Astrocyte (in vitro differentiated cells and primary cell): ENCODE measurements around the gene TGM1. TPM values are rescaled to one million over a fixed set of nuclear protein-coding genes. Genes with fewer than 3 reads are reported as not detected.

Experiments used
- DNase-seq: peaks from one replicate; pipeline ENCODE4 v3.0.0-alpha.2; 2010; ENCODE audit warnings: low read depth
- FAIRE-seq: peaks from 2 replicates; lab custom pipeline; 2011; peaks lifted over from hg19 to GRCh38; lab: Jason Lieb, UNC
- H2AFZ ChIP-seq: 2 replicates; pipeline ENCODE4 v1.6.0; 2012; ENCODE audit warnings: low read depth, low read length, inconsistent platforms
- H3K27ac ChIP-seq: 2 replicates; pipeline ENCODE4 v1.5.1; 2011; ENCODE audit warnings: low read depth, low read length, inconsistent platforms
- H3K27me3 ChIP-seq: 2 replicates; pipeline ENCODE4 v1.6.0; 2011; ENCODE audit warnings: low read length, inconsistent platforms; ENCODE audit not compliant: insufficient read depth
- H3K36me3 ChIP-seq: 2 replicates; pipeline ENCODE4 v1.5.1; 2011; ENCODE audit warnings: low read length, inconsistent platforms; ENCODE audit not compliant: insufficient read depth
- H3K4me1 ChIP-seq: 2 replicates; pipeline ENCODE4 v1.5.1; 2011; ENCODE audit warnings: low read length, inconsistent platforms; ENCODE audit not compliant: insufficient read depth
- H3K4me2 ChIP-seq: 2 replicates; pipeline ENCODE4 v1.6.0; 2012; ENCODE audit warnings: low read length, inconsistent platforms
- H3K4me3 ChIP-seq: 2 replicates; pipeline ENCODE4 v1.5.1; 2011; ENCODE audit warnings: low read depth, mild to moderate bottlenecking, low read length, inconsistent platforms; ENCODE audit not compliant: insufficient read depth
- H3K79me2 ChIP-seq: 2 replicates; pipeline ENCODE4 v1.6.0; 2012; ENCODE audit warnings: mild to moderate bottlenecking, low read length, inconsistent platforms; ENCODE audit not compliant: insufficient read depth
- H3K9ac ChIP-seq: 2 replicates; pipeline ENCODE4 v1.6.0; 2012; ENCODE audit warnings: mild to moderate bottlenecking, low read length, inconsistent platforms
- H3K9me3 ChIP-seq: 2 replicates; pipeline ENCODE4 v1.5.1; 2012; ENCODE audit warnings: low read depth, mild to moderate bottlenecking, low read length, inconsistent platforms; ENCODE audit not compliant: insufficient read depth
- H4K20me1 ChIP-seq: 2 replicates; pipeline ENCODE4 v1.6.0; 2012; ENCODE audit warnings: low read length, inconsistent platforms; ENCODE audit not compliant: insufficient read depth
- H3K27ac Mint-ChIP-seq: one replicate; pipeline ENCODE4 v1.8.0; 2021; ENCODE audit warnings: mild to moderate bottlenecking, mixed read lengths; ENCODE audit not compliant: unreplicated experiment
- H3K27me3 Mint-ChIP-seq: one replicate; pipeline ENCODE4 v1.8.0; 2021; ENCODE audit warnings: low read depth, mixed read lengths; ENCODE audit not compliant: unreplicated experiment
- H3K36me3 Mint-ChIP-seq: one replicate; pipeline ENCODE4 v1.8.0; 2021; ENCODE audit warnings: low read depth, mixed read lengths; ENCODE audit not compliant: unreplicated experiment
- H3K4me1 Mint-ChIP-seq: one replicate; pipeline ENCODE4 v1.8.0; 2021; ENCODE audit warnings: low read depth, mixed read lengths; ENCODE audit not compliant: unreplicated experiment
- H3K4me3 Mint-ChIP-seq: one replicate; pipeline ENCODE4 v1.8.0; 2021; ENCODE audit warnings: mild to moderate bottlenecking, moderate library complexity, mixed read lengths; ENCODE audit not compliant: unreplicated experiment
- H3K9me3 Mint-ChIP-seq: one replicate; pipeline ENCODE4 v1.8.0; 2021; ENCODE audit warnings: mild to moderate bottlenecking, mixed read lengths; ENCODE audit not compliant: unreplicated experiment
- EZH2 ChIP-seq: IDR thresholded peaks from 2 replicates; pipeline ENCODE4 v1.6.1; 2012; ENCODE audit warnings: mild to moderate bottlenecking, low read length, inconsistent platforms; ENCODE audit not compliant: insufficient read depth
- total RNA-seq: library from RNA; stranded (reverse); gene quantifications from 2 replicates; pipeline ENCODE4 v1.2.1, GENCODE V29; 2021
- TF ChIP-seq, protein P1 (sequence below): IDR thresholded peaks from 2 replicates; pipeline ENCODE4 v1.5.1; 2011; ENCODE audit warnings: low read depth, mild to moderate bottlenecking, inconsistent platforms, low read length, moderate library complexity; ENCODE audit not compliant: insufficient read depth

The TGM1 gene
- total RNA-seq, 1 donor from 2014 or later, result 3.8 TPM

DNA sequence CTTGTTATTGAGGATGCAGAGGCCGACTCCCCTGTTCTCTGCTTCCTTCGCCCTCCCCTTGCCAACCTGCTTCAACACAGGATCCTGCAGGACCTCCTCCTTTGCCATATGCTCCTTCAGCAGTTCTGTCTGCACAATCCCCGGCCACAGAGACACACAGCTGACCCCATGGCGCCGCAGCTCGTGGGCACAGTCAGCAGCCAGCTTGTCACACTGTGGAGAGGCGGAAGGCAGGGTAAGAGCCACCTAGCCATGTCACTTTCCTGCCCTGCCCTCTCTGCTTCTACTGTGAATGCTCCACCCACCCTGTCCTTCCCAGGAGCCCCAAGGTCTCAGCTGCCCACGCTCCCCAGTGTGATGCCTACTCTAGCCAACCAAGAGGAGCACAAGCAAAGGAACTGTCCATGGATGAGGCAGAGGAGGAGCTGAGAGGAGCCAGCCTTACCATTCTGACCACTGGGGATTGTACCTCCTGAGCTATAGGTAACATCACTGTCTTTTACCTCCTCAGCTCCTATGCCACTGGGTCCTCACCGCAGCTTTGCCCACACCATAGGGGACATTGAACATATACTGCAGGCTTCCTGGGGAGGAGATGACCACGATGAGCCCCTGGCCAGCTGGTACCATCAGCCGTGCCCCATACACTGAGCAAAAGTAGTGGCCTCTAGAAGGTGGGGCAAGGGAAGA lies 29.3 kb upstream of the TGM1 start:
- Histone ChIP-seq H3K36me3 (peaks cover 14% of the 10 kb centered on the region), H2AFZ (no peak overlapping the region), H4K20me1 (no peaks in the 10 kb centered on the region), H3K27me3 (no peaks in the 10 kb centered on the region), H3K4me2 (no peak overlapping the region), H3K79me2 (no peaks in the 10 kb centered on the region), H3K27ac (no peak overlapping the region), H3K4me1 (peaks cover 5% of the 10 kb centered on the region), H3K9ac (no peak overlapping the region), H3K4me3 (no peak overlapping the region), H3K9me3 (no peaks in the 10 kb centered on the region)
- Mint-ChIP-seq H3K4me1 (peaks cover 11% of the 10 kb centered on the region), H3K9me3 (no peaks in the 10 kb centered on the region), H3K27me3 (no peaks in the 10 kb centered on the region), H3K4me3 (no peak overlapping the region), H3K36me3 (peaks cover 6% of the 10 kb centered on the region), H3K27ac (no peak overlapping the region)
- TF ChIP-seq, protein P1, sequence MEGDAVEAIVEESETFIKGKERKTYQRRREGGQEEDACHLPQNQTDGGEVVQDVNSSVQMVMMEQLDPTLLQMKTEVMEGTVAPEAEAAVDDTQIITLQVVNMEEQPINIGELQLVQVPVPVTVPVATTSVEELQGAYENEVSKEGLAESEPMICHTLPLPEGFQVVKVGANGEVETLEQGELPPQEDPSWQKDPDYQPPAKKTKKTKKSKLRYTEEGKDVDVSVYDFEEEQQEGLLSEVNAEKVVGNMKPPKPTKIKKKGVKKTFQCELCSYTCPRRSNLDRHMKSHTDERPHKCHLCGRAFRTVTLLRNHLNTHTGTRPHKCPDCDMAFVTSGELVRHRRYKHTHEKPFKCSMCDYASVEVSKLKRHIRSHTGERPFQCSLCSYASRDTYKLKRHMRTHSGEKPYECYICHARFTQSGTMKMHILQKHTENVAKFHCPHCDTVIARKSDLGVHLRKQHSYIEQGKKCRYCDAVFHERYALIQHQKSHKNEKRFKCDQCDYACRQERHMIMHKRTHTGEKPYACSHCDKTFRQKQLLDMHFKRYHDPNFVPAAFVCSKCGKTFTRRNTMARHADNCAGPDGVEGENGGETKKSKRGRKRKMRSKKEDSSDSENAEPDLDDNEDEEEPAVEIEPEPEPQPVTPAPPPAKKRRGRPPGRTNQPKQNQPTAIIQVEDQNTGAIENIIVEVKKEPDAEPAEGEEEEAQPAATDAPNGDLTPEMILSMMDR, result no peak
- TF ChIP-seq EZH2, result no peak
- FAIRE-seq, result no peak
- DNase-seq, result no peak

DNA sequence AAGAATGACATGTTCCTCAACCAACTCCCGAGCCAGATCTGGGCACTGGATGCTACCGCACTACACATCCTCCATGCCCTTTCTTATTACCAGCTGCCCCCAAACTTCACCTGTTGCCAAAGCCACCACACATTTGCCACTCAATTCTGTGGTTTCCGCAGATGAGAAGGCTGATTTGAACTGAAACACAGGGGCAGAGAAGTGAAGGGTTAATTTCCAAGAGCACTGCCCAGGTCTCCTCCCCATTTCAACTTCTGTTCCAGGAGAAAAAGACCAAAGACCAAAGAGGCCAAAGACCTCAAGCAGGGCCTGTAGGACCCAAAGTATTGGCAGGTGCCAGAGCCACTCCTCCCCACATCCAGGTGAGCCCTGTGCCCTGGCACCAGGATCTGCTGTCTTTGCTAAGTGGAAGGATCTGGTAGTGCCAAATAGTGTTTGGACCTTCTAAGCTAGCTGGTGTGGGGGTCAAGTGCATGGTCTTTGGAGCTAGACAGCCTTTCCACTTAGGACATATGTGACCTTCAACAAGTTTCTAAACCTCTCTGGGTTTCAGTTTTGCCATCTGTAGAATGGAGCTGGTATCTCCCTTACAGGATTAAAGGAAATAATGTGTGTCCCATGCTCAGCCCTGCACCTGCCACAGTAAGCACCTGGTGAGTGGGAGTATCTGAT lies 28.6 kb upstream of the TGM1 start:
- peaks cover 4% of the 10 kb centered on the region for H3K36me3 Mint-ChIP-seq
- no peak for TF ChIP-seq EZH2
- TF ChIP-seq, protein P1, result no peak
- H3K27ac Mint-ChIP-seq, result no peak overlapping the region
- Histone ChIP-seq H3K9ac (no peak overlapping the region), H3K4me3 (no peak overlapping the region), H3K36me3 (peaks cover 14% of the 10 kb centered on the region), H2AFZ (no peak overlapping the region), H3K4me2 (no peak overlapping the region), H3K27ac (no peak overlapping the region), H3K79me2 (no peaks in the 10 kb centered on the region), H4K20me1 (no peaks in the 10 kb centered on the region), H3K27me3 (no peaks in the 10 kb centered on the region), H3K9me3 (no peaks in the 10 kb centered on the region), H3K4me1 (peaks cover 3% of the 10 kb centered on the region)
- H3K9me3 Mint-ChIP-seq, result no peaks in the 10 kb centered on the region
- no peaks in the 10 kb centered on the region for H3K27me3 Mint-ChIP-seq
- DNase-seq (no peak), FAIRE-seq (no peak)
- peaks cover 5% of the 10 kb centered on the region for H3K4me1 Mint-ChIP-seq
- H3K4me3 Mint-ChIP-seq, result no peak overlapping the region

DNA sequence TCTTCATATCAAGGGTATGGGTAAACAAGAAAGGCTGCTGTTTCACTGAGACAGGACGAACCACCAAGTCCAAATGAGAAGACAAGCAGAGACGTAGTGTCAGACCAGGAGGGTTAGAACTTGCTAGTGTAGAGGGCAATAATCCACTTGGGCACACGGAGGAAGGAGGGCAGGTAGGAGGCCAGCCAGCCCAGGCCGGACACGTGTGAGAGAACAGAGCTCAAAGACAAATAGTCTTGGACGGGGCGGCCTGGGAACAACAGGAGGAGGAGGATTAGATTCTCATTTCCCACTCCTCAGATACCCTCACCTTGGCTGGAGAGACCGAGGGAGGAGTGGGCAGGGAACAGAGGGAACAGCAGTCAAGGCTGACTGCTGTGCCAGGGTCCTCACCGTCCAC lies 27.8 kb upstream of the TGM1 start:
- no peak overlapping the region for H3K27ac ChIP-seq
- peaks cover 2% of the 10 kb centered on the region for H3K36me3 Mint-ChIP-seq
- no peak overlapping the region for H3K4me2 ChIP-seq
- no peak for FAIRE-seq
- no peaks in the 10 kb centered on the region for H3K4me1 ChIP-seq
- H4K20me1 ChIP-seq, result no peaks in the 10 kb centered on the region
- no peak overlapping the region for H2AFZ ChIP-seq
- peaks cover 11% of the 10 kb centered on the region for H3K36me3 ChIP-seq
- no peaks in the 10 kb centered on the region for H3K79me2 ChIP-seq
- no peak overlapping the region for H3K4me3 ChIP-seq
- H3K9ac ChIP-seq, result no peak overlapping the region
- DNase-seq, result no peak
- H3K27me3 Mint-ChIP-seq, result no peaks in the 10 kb centered on the region
- no peaks in the 10 kb centered on the region for H3K9me3 Mint-ChIP-seq
- no peaks in the 10 kb centered on the region for H3K9me3 ChIP-seq
- no peak overlapping the region for H3K27ac Mint-ChIP-seq
- no peaks in the 10 kb centered on the region for H3K4me1 Mint-ChIP-seq
- no peaks in the 10 kb centered on the region for H3K27me3 ChIP-seq
- H3K4me3 Mint-ChIP-seq, result peak overlapping the region; percentile 22
- TF ChIP-seq, protein P1, result no peak
- TF ChIP-seq EZH2, result no peak
